Neural cell (in vitro differentiated cells): Measurements from ENCODE around the gene ZC3H7B.

Experiments used
- CTCF ChIP-seq: fragments of 450-650 bp; IDR thresholded peaks from 2 replicates; pipeline ENCODE4 v1.5.1; 2014; ENCODE audit warnings: antibody characterized with exemption, mild to moderate bottlenecking, moderate library complexity; ENCODE audit not compliant: poor library complexity, severe bottlenecking
- POLR2AphosphoS5 ChIP-seq: IDR thresholded peaks from 2 replicates; pipeline ENCODE4 v1.6.1; 2012

DNA sequence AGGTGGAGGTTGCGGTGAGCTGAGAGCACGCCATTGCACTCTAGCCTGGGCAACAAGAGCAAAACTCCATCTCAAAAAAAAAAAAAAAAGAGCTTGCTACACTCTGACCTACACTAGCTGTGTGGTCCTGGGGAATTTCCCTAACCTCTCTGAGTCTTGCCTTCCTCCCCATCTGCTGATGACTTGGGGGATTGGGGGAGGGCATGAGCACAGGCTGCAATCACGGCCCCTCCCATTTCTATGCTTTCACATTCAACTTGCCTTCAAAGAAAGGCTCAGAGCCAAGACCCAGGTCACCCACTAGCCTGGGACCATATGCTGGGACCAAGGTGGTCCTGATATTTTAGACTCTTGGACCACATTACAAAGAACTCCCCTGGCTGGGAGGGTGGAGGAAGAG is 40.7 kb downstream of the ZC3H7B start:
- TF ChIP-seq CTCF (no peak), POLR2AphosphoS5 (no peak)
